Astrocyte (in vitro differentiated cells and primary cell): ENCODE data around the gene METTL8.

Experiments used
- EZH2 ChIP-seq: IDR thresholded peaks from 2 replicates; pipeline ENCODE4 v1.6.1; 2012; ENCODE audit warnings: mild to moderate bottlenecking, low read length, inconsistent platforms; ENCODE audit not compliant: insufficient read depth
- TF ChIP-seq, protein P1 (sequence below): IDR thresholded peaks from 2 replicates; pipeline ENCODE4 v1.5.1; 2011; ENCODE audit warnings: low read depth, mild to moderate bottlenecking, inconsistent platforms, low read length, moderate library complexity; ENCODE audit not compliant: insufficient read depth

DNA sequence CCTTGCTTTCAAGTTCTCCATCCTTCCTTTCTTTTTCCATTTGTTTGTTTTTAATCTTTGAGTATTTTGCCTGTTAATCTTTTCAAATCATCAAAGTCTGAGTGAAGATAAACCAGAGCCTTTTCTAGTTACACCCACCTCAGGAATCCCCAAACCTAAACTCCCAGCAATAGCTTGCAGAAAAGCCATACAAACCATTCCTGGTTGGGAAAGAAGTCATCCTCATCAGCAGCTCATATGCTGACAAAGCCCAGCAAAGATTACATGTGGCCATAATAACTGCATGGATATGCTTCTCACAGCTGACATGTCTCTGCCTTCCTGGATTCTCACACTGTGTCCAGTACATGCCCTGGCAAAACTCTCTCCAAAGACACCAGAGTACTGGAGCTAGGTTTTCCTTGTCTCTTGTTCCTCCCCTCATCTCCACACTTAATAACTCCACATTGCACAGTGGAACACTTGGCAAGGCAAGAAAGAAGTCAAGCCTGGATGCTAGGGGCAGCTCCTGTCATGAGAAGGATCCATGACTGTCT lies 146.7 kb downstream of the METTL8 start:
- TF ChIP-seq, protein P1, sequence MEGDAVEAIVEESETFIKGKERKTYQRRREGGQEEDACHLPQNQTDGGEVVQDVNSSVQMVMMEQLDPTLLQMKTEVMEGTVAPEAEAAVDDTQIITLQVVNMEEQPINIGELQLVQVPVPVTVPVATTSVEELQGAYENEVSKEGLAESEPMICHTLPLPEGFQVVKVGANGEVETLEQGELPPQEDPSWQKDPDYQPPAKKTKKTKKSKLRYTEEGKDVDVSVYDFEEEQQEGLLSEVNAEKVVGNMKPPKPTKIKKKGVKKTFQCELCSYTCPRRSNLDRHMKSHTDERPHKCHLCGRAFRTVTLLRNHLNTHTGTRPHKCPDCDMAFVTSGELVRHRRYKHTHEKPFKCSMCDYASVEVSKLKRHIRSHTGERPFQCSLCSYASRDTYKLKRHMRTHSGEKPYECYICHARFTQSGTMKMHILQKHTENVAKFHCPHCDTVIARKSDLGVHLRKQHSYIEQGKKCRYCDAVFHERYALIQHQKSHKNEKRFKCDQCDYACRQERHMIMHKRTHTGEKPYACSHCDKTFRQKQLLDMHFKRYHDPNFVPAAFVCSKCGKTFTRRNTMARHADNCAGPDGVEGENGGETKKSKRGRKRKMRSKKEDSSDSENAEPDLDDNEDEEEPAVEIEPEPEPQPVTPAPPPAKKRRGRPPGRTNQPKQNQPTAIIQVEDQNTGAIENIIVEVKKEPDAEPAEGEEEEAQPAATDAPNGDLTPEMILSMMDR: no peak
- no peak for TF ChIP-seq EZH2
